SK-N-SH (cell line): ENCODE results near the gene LGALS9C. TPM values are rescaled to one million over a fixed set of nuclear protein-coding genes. Genes with fewer than 3 reads are reported as not detected.
A peak's percentile ranks its signal among the peaks of the same experiment; 100 is the strongest.
"Not testable (repeated sequence)": the region's sequence is repeated elsewhere in the genome, so short reads cannot be mapped to it uniquely, and the experiment has no call there.

Experiments
- CTCF ChIA-PET: fragments of 300-600, 350-600 bp; formaldehyde crosslinking; extraction: SDS; loops from one replicate; lab custom pipeline; 2021; lab: Yijun Ruan, JAX
- POLR2A ChIA-PET: fragments of 350-600 bp; sonication (Branson Sonifier 250); formaldehyde crosslinking; extraction: SDS; loops from one replicate; lab custom pipeline; 2020; ENCODE audit warnings: antibody characterized with exemption, inconsistent platforms; lab: Yijun Ruan, JAX
- DNase-seq: peaks from one replicate; pipeline ENCODE4 v3.0.0; 2012
- H2AFZ ChIP-seq: fragments of 200-600 bp; sonication (generic); 2 replicates; pipeline ENCODE4 v1.8.1; 2016; ENCODE audit warnings: antibody characterized with exemption, mild to moderate bottlenecking, low read depth
- H3F3A ChIP-seq: fragments of 200-600 bp; sonication (generic); replicated peaks from 2 replicates; pipeline ENCODE3; 2016; ENCODE audit warnings: antibody characterized with exemption, mild to moderate bottlenecking; ENCODE audit not compliant: insufficient read depth
- H3K27ac ChIP-seq, 2 experiments: fragments of 200-500 bp in 1 of 2; fragments of 200-600 bp in 1 of 2; sonication (Bioruptor generic) in 1 of 2; sonication (generic), shearing (Covaris generic) in 1 of 2; 2 replicates each; pipeline versions ENCODE4 v1.5.1 to v1.6.1; 2014 to 2016; ENCODE audit warnings: low read depth in 2 of 2, inconsistent platforms in 1 of 2, low read length in 1 of 2, mild to moderate bottlenecking in 1 of 2, mixed read lengths in 1 of 2
- H3K27me3 ChIP-seq: fragments of 200-600 bp; sonication (generic), shearing (Covaris generic); 2 replicates; pipeline ENCODE4 v1.6.1; 2016; ENCODE audit warnings: mixed run types; ENCODE audit not compliant: insufficient read depth
- H3K36me3 ChIP-seq, 2 experiments: fragments of 200-500 bp in 1 of 2; fragments of 200-600 bp in 1 of 2; sonication (Bioruptor generic) in 1 of 2; sonication (generic) in 1 of 2; replicated peaks in 1 of 2; 2 replicates each; pipeline versions ENCODE3 to v1.5.1; 2014 to 2016; ENCODE audit warnings: low read length in 1 of 2, mild to moderate bottlenecking in 1 of 2; ENCODE audit not compliant: insufficient read depth in 2 of 2, control insufficient read depth in 1 of 2
- H3K4me1 ChIP-seq, 2 experiments: fragments of 200-500 bp in 1 of 2; fragments of 200-600 bp in 1 of 2; sonication (Bioruptor generic) in 1 of 2; sonication (generic), shearing (Covaris generic) in 1 of 2; 2 replicates each; pipeline versions ENCODE4 v1.5.1 to v1.6.1; 2014 to 2016; ENCODE audit warnings: low read depth in 1 of 2, low read length in 1 of 2, mixed run types in 1 of 2; ENCODE audit not compliant: insufficient read depth in 2 of 2, control insufficient read depth in 1 of 2
- H3K4me2 ChIP-seq: fragments of 200-600 bp; sonication (generic), shearing (Covaris generic); 2 replicates; pipeline ENCODE4 v1.6.1; 2017; ENCODE audit warnings: mixed run types
- H3K4me3 ChIP-seq, 2 experiments: fragments of 200-500 bp in 1 of 2; fragments of 200-600 bp in 1 of 2; sonication (Bioruptor generic) in 1 of 2; sonication (generic), shearing (Covaris generic) in 1 of 2; 2 replicates each; pipeline versions ENCODE4 v1.5.1 to v1.8.1; 2014 to 2016; ENCODE audit warnings: low read depth in 2 of 2, inconsistent platforms in 1 of 2, low read length in 1 of 2, mild to moderate bottlenecking in 1 of 2, mixed read lengths in 1 of 2, moderate library complexity in 1 of 2
- H3K79me2 ChIP-seq: fragments of 200-600 bp; sonication (generic); 2 replicates; pipeline ENCODE4 v1.8.1; 2017; ENCODE audit warnings: mild to moderate bottlenecking; ENCODE audit not compliant: insufficient read depth
- H3K9ac ChIP-seq: fragments of 200-600 bp; sonication (generic); 2 replicates; pipeline ENCODE4 v1.6.1; 2017; ENCODE audit warnings: mixed run types
- H3K9me2 ChIP-seq: fragments of 200-600 bp; sonication (generic); 2 replicates; pipeline ENCODE4 v1.6.1; 2017; ENCODE audit warnings: mixed run types
- H3K9me3 ChIP-seq: fragments of 200-600 bp; sonication (generic); 2 replicates; pipeline ENCODE4 v1.6.1; 2017; ENCODE audit warnings: mixed run types, mild to moderate bottlenecking, moderate library complexity
- H4K20me1 ChIP-seq: fragments of 200-600 bp; sonication (generic); 2 replicates; pipeline ENCODE4 v1.6.1; 2017; ENCODE audit warnings: mild to moderate bottlenecking, mixed run types; ENCODE audit not compliant: insufficient read depth
- PBX3 ChIP-seq: IDR thresholded peaks from 2 replicates; pipeline ENCODE4; 2012
- WGBS: methylation state at CpG from one replicate; pipeline ENCODE4 v1.1.6; 2017; ENCODE audit warnings: low lambda C conversion rate; 5-methylcytosine and 5-hydroxymethylcytosine counted together
- polyA plus RNA-seq, 3 experiments: library from polyadenylated mRNA; depleted of rRNA; stranded (reverse); fragments of >200 nt; gene quantifications; 2 replicates each; pipeline ENCODE4 v1.2.3, GENCODE V29; 2012

The LGALS9C gene
- polyA plus RNA-seq, 1 of the 3 experiments (the other 2 are of a cell fraction): not detected

- TF ChIP-seq PBX3: 0 out of 2 replicates have a peak, but pooled peaks have one; percentile 38
- TF ChIP-seq, all 33 proteins: peak for 1; not testable (repeated sequence) for 32
- H2AFZ ChIP-seq, H3F3A ChIP-seq, H3K27ac ChIP-seq, H3K9ac ChIP-seq, CTCF ChIA-PET, POLR2A ChIA-PET, H3K4me1 ChIP-seq, H3K9me3 ChIP-seq, H3K4me3 ChIP-seq, H3K36me3 ChIP-seq, H3K79me2 ChIP-seq, H4K20me1 ChIP-seq, DNase-seq, H3K9me2 ChIP-seq, H3K27me3 ChIP-seq, H3K4me2 ChIP-seq: not testable (repeated sequence)
- 10% methylated on average over 5 of the region's 8 CpGs for WGBS
Measured at GRCh38 chr17:18527354-18527753, 50.8 kb downstream of the LGALS9C start.

- H3K79me2 ChIP-seq, H3K4me3 ChIP-seq, H3K27ac ChIP-seq, POLR2A ChIA-PET, DNase-seq, H2AFZ ChIP-seq, H3K9me3 ChIP-seq, H3K36me3 ChIP-seq, CTCF ChIA-PET, H3K9ac ChIP-seq, H3K27me3 ChIP-seq, H3K4me1 ChIP-seq, H3K4me2 ChIP-seq, H3F3A ChIP-seq, H3K9me2 ChIP-seq, H4K20me1 ChIP-seq: not testable (repeated sequence)
- 92% methylated on average over 1 of the region's 6 CpGs for WGBS
Measured at GRCh38 chr17:18528435-18528834, 51.8 kb downstream of the LGALS9C start.

GRCh38 chr17:18528899-18529500 lies 52.4 kb downstream of the LGALS9C start:
- POLR2A ChIA-PET, H3F3A ChIP-seq, CTCF ChIA-PET, H3K27me3 ChIP-seq, H4K20me1 ChIP-seq, H3K9me2 ChIP-seq, H3K4me2 ChIP-seq, DNase-seq, H3K36me3 ChIP-seq, H2AFZ ChIP-seq, H3K27ac ChIP-seq, H3K9me3 ChIP-seq, H3K9ac ChIP-seq, H3K4me3 ChIP-seq, H3K4me1 ChIP-seq, H3K79me2 ChIP-seq: not testable (repeated sequence)
- 43% methylated on average over 2 of the region's 4 CpGs for WGBS

GRCh38 chr17:18530405-18530804 lies 53.8 kb downstream of the LGALS9C start:
- H3K4me3 ChIP-seq, CTCF ChIA-PET, H3K9me3 ChIP-seq, H3K4me2 ChIP-seq, H3K36me3 ChIP-seq, H3K9me2 ChIP-seq, H3K79me2 ChIP-seq, H3K4me1 ChIP-seq, H3F3A ChIP-seq, H4K20me1 ChIP-seq, POLR2A ChIA-PET, H3K27me3 ChIP-seq, H2AFZ ChIP-seq, DNase-seq, H3K27ac ChIP-seq, H3K9ac ChIP-seq: not testable (repeated sequence)

GRCh38 chr17:18542234-18542633 lies 65.6 kb downstream of the LGALS9C start:
- H3K4me3 ChIP-seq, H3K36me3 ChIP-seq, H3K79me2 ChIP-seq, H3K27me3 ChIP-seq, H3K9me2 ChIP-seq, H3K4me2 ChIP-seq, H3F3A ChIP-seq, H4K20me1 ChIP-seq, H3K9ac ChIP-seq, H3K9me3 ChIP-seq, H3K4me1 ChIP-seq, H3K27ac ChIP-seq, H2AFZ ChIP-seq, DNase-seq, CTCF ChIA-PET, POLR2A ChIA-PET: not testable (repeated sequence)
- 26% methylated on average over 2 of the region's 5 CpGs for WGBS

GRCh38 chr17:18542907-18543306 lies 66.3 kb downstream of the LGALS9C start:
- H3K79me2 ChIP-seq, H3K9ac ChIP-seq, H3K27ac ChIP-seq, CTCF ChIA-PET, H2AFZ ChIP-seq, H3K27me3 ChIP-seq, H3K4me3 ChIP-seq, H3K36me3 ChIP-seq, DNase-seq, H3F3A ChIP-seq, H4K20me1 ChIP-seq, H3K4me1 ChIP-seq, H3K4me2 ChIP-seq, H3K9me2 ChIP-seq, POLR2A ChIA-PET, H3K9me3 ChIP-seq: not testable (repeated sequence)
- WGBS: 53% methylated on average over 4 of the region's 5 CpGs
